MM.1S (cell line): Measurements from ENCODE around the gene CLIC2.
A peak's percentile ranks its signal among the peaks of the same experiment; 100 is the strongest.
"Not testable (repeated sequence)": the region's sequence is repeated elsewhere in the genome, so short reads cannot be mapped to it uniquely, and the experiment has no call there.

Experiments used
- DNase-seq: peaks from one replicate; pipeline ENCODE4 v3.0.0-alpha.2; 2015
- H2AFZ ChIP-seq: fragments of 300-600 bp; sonication (generic); 2 replicates; pipeline ENCODE4 v1.6.0; 2016; ENCODE audit warnings: antibody characterized with exemption, low read length
- H3F3A ChIP-seq: fragments of 300-600 bp; sonication (generic); 2 replicates; pipeline ENCODE4 v1.6.1; 2016; ENCODE audit warnings: mild to moderate bottlenecking, antibody characterized with exemption, low read length, moderate library complexity, mixed read lengths; ENCODE audit not compliant: insufficient read depth
- H3K27ac ChIP-seq: fragments of 300-600 bp; sonication (generic); 2 replicates; pipeline ENCODE4 v1.5.1; 2016; ENCODE audit warnings: mild to moderate bottlenecking, low read length
- H3K27me3 ChIP-seq: fragments of 300-600 bp; sonication (generic); replicated peaks from 2 replicates; pipeline ENCODE4 v1.6.0; 2016; ENCODE audit warnings: low read length; ENCODE audit not compliant: insufficient read depth
- H3K36me3 ChIP-seq: fragments of 300-600 bp; sonication (generic); replicated peaks from 2 replicates; pipeline ENCODE4 v1.6.1; 2016; ENCODE audit warnings: mild to moderate bottlenecking, low read length, mixed read lengths; ENCODE audit not compliant: insufficient read depth
- H3K4me1 ChIP-seq: fragments of 300-600 bp; sonication (generic); 2 replicates; pipeline ENCODE4 v1.6.1; 2016; ENCODE audit warnings: low read length, mixed read lengths
- H3K4me2 ChIP-seq: fragments of 300-600 bp; sonication (generic); 2 replicates; pipeline ENCODE4 v1.6.0; 2016; ENCODE audit warnings: low read depth, low read length
- H3K4me3 ChIP-seq: fragments of 300-600 bp; sonication (generic); 2 replicates; pipeline ENCODE4 v1.5.1; 2016; ENCODE audit warnings: low read length, mixed read lengths
- H3K79me2 ChIP-seq: fragments of 300-600 bp; sonication (generic); 2 replicates; pipeline ENCODE4 v1.6.1; 2016; ENCODE audit warnings: mixed run types, low read length, mixed read lengths
- H3K9ac ChIP-seq: fragments of 300-600 bp; sonication (generic); 2 replicates; pipeline ENCODE4 v1.6.1; 2016; ENCODE audit warnings: low read length, mixed read lengths
- H3K9me2 ChIP-seq: fragments of 300-600 bp; sonication (generic); replicated peaks from 2 replicates; pipeline ENCODE4 v1.6.1; 2016; ENCODE audit warnings: mild to moderate bottlenecking, low read length, mixed read lengths; ENCODE audit not compliant: insufficient read depth
- H3K9me3 ChIP-seq: fragments of 300-600 bp; sonication (generic); replicated peaks from 2 replicates; pipeline ENCODE4 v1.6.1; 2016; ENCODE audit warnings: mild to moderate bottlenecking, low read length, mixed read lengths; ENCODE audit not compliant: insufficient read depth
- H4K20me1 ChIP-seq: fragments of 300-600 bp; sonication (generic); 2 replicates; pipeline ENCODE4 v1.6.1; 2016; ENCODE audit warnings: mild to moderate bottlenecking, low read length, moderate library complexity, mixed read lengths; ENCODE audit not compliant: insufficient read depth
- EZH2 ChIP-seq: fragments of 300-600 bp; sonication (generic); optimal IDR thresholded peaks from 2 replicates; pipeline ENCODE3; 2017; ENCODE audit warnings: low read depth, mild to moderate bottlenecking, antibody characterized with exemption, low read length, mixed read lengths
- EZH2phosphoT487 ChIP-seq: fragments of 300-600 bp; sonication (generic); IDR thresholded peaks from 2 replicates; pipeline ENCODE4 v1.6.1; 2018; ENCODE audit warnings: antibody characterized with exemption, low read length
- TF ChIP-seq, protein P1 (sequence below): fragments of 300-600 bp; sonication (generic); IDR thresholded peaks from 2 replicates; pipeline ENCODE4 v1.5.1; 2016; ENCODE audit warnings: antibody characterized with exemption, low read length, mixed read lengths

The CLIC2 gene

DNA sequence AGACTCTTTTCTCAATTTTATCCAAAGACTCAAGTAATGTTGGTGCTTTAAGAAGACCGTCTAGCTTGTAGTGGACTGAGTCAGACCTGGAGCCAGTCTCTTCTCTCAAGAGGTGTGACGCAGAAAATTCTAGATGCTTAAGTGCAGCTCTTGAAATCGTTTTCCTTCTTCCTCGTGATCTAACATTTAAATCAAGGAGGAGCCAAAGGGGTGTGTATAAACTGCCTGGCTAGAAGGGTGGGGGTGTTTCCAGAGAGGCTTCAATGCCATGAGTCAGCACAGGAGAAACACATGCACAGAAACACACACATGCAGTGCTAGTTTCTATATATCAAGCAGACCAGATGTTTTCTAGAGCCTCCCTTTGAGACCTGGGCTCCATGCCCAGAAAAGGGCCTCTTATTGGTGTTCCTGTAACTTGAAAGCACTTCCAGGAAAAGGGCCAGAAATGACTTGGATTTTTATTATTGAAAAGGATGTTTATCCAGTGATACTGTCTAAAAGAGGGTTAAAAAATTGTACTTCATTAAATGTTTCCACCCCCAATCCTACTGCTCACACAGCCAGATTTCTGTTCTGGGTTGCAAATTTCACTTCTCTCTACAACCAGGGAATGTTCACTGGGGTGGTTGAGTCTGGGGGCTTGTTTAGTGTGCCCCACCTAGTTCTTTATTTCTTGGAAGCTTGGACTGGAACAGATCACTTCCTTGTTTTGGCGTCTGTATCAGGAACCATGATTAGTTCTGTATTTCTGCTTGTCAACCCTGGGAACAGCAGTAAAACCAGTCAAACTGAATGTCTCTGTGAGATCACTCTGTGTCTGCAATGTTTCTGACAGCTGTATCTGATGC lies at the start of gene CLIC2:
Gene CLIC2 (minus strand): TSS at position 129 of the 851 bp plus-strand sequence. CDS start 187 bp downstream, outside the sequence.
- Histone ChIP-seq H3F3A (0 out of 2 replicates have a peak, but pooled peaks cover 8% of the 10 kb centered on the region), H3K4me3 (peak within 1 kb of the TSS; percentile 54), H3K27ac (peak within 1 kb of the TSS; percentile 50; the same call in 1 of the 2 replicates), H3K27me3 (no peaks in the 10 kb centered on the region), H3K4me1 (0 out of 2 replicates have a peak, but pooled peaks cover 4% of the 10 kb centered on the region), H3K79me2 (peaks cover 43% of the 10 kb centered on the region), H2AFZ (peak within 1 kb of the TSS; percentile 58), H3K9ac (peak within 1 kb of the TSS; percentile 48; the same call in 1 of the 2 replicates), H4K20me1 (no peaks in the 10 kb centered on the region), H3K9me3 (no peaks in the 10 kb centered on the region), H3K9me2 (no peaks in the 10 kb centered on the region), H3K4me2 (peak within 1 kb of the TSS; percentile 58), H3K36me3 (no peaks in the 10 kb centered on the region)
- no peak for TF ChIP-seq EZH2phosphoT487
- TF ChIP-seq EZH2: no peak
- TF ChIP-seq, protein P1, sequence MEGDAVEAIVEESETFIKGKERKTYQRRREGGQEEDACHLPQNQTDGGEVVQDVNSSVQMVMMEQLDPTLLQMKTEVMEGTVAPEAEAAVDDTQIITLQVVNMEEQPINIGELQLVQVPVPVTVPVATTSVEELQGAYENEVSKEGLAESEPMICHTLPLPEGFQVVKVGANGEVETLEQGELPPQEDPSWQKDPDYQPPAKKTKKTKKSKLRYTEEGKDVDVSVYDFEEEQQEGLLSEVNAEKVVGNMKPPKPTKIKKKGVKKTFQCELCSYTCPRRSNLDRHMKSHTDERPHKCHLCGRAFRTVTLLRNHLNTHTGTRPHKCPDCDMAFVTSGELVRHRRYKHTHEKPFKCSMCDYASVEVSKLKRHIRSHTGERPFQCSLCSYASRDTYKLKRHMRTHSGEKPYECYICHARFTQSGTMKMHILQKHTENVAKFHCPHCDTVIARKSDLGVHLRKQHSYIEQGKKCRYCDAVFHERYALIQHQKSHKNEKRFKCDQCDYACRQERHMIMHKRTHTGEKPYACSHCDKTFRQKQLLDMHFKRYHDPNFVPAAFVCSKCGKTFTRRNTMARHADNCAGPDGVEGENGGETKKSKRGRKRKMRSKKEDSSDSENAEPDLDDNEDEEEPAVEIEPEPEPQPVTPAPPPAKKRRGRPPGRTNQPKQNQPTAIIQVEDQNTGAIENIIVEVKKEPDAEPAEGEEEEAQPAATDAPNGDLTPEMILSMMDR: no peak
- DNase-seq: peak; percentile 82

DNA sequence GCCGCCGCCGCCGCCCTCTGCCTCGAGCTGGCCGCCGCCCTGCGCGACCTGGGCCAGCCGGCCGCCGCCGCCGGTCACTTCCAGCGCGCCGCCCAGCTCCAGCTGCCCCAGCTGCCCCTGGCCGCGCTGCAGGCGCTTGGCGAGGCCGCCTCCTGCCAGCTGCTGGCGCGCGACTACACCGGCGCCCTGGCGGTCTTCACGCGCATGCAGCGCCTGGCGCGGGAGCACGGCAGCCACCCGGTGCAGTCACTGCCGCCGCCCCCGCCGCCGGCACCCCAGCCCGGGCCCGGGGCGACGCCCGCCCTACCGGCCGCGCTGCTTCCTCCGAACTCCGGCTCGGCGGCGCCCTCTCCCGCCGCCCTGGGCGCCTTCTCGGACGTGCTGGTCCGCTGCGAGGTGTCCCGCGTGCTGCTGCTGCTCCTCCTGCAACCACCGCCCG lies 48.1 kb upstream of the CLIC2 start:
- not testable (repeated sequence) for H3K27ac ChIP-seq, H3K36me3 ChIP-seq, H3K9me2 ChIP-seq, H2AFZ ChIP-seq, H3K9ac ChIP-seq, H4K20me1 ChIP-seq, H3K9me3 ChIP-seq, H3K4me2 ChIP-seq, H3K79me2 ChIP-seq, DNase-seq, H3K27me3 ChIP-seq, H3K4me1 ChIP-seq, H3F3A ChIP-seq, H3K4me3 ChIP-seq

DNA sequence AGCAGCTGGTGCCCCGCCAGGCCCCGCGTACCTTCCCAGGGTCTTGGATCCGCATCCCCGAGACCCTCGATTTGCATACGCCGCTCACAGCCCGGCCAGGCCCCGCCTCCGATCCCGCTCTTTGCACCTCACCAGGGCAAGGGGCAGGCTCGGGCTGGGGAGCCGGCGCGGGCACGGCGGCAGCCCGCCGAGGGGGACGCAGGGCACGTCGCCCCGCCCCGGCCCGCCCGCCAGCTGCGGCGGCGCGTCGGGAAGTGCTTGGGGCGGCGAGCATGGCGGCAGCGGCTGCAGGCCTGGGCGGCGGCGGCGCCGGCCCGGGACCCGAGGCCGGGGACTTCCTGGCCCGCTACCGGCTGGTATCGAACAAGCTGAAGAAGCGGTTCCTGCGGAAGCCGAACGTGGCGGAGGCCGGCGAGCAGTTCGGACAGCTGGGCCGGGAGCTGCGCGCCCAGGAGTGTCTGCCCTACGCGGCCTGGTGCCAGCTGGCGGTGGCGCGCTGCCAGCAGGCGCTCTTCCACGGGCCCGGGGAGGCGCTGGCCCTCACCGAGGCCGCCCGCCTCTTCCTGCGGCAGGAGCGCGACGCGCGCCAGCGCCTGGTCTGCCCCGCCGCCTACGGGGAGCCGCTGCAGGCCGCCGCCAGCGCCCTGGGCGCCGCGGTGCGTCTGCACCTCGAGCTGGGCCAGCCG lies 47.6 kb upstream of the CLIC2 start, which contains the start of gene F8A2:
Gene F8A2 (plus strand): TSS at position 253 of the 686 bp plus-strand sequence. CDS start 20 bp downstream, at position 273.
- not testable (repeated sequence) for H3K4me1 ChIP-seq, H4K20me1 ChIP-seq, H3K9me3 ChIP-seq, H3K4me2 ChIP-seq, H3K4me3 ChIP-seq, DNase-seq, H3K27me3 ChIP-seq, H3K9me2 ChIP-seq, H3F3A ChIP-seq, H3K9ac ChIP-seq, H2AFZ ChIP-seq, H3K27ac ChIP-seq, H3K36me3 ChIP-seq, H3K79me2 ChIP-seq

DNA sequence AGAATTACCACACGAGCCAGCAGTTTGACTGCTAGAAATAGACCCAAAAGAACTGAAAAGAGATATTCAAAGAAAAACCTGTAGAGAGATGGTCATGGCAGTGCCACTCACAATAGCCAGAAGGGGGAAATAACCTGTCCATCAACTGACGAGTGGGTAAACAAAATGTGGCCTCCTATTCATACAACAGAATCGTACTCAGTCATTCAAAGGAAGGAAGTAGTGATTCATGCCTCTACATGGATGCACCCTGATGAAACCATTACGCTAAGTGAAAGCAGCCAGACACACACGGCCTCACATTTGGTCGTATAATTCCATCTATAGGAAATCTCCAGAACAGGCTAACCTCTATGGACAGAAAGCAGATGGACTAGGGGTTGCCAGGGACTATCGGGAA lies 45.4 kb upstream of the CLIC2 start:
- not testable (repeated sequence) for H3K4me3 ChIP-seq, H3K79me2 ChIP-seq, H2AFZ ChIP-seq, H4K20me1 ChIP-seq, H3K9me3 ChIP-seq, H3K27me3 ChIP-seq, H3K9me2 ChIP-seq, H3K9ac ChIP-seq, H3K4me1 ChIP-seq, DNase-seq, H3K4me2 ChIP-seq, H3F3A ChIP-seq, H3K36me3 ChIP-seq, H3K27ac ChIP-seq

DNA sequence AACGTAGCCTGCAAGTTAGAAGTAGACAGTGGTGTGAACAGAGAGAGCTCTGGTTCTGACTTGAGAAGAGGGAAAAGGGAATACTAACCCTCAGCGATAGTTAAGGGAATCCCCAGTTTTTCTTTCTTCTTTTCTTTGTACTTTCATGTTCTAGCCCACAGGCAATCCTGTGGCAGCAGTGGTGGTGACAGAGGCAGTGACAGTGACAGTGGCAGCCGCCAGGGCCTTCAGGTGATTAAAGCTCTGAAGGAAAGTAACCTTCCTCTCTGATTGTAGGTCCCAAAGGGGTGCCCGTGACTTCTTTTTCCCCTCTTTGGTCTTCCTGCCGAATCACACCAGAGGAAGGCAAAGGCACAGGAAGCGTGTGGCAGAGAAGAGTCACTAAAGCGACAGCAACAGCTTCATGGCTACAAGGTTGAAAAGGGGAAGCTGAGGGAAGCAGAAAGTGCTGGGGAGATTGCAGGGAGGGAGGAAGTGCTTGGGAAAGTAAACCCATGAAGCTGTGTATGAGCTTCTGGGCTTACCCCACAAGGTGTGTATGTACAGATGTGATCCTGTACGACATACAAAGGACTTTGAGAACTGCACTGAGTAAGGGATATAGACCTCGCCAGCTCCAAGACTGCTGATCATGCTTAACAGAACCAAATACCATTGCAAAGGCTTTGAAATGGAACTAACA lies 39.5 kb upstream of the CLIC2 start:
- H3K4me3 ChIP-seq, H3K4me2 ChIP-seq: not testable (repeated sequence)

DNA sequence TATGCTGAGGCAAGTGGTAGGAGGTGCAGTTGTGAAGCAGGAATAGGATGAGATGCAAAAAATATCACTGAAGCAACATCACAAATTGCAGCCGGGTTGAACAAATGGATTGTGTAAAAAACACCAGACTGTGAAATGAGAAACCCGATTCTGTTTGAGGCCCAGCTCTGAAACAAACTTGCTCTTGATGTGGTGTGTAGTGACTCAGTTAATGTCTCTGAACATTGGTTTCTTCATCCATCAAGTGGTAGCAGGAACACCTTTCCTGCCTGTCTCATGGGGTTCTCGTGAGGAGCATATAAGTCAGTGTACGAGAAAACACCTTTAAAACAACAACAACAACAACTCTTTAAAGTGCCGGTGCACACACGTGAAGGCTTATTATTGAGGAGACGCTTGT lies 29.3 kb upstream of the CLIC2 start:
- not testable (repeated sequence) for H3F3A ChIP-seq, H3K9me2 ChIP-seq, H3K79me2 ChIP-seq, H3K4me2 ChIP-seq, H3K27me3 ChIP-seq, H3K4me1 ChIP-seq, H3K36me3 ChIP-seq, H3K9me3 ChIP-seq, H3K9ac ChIP-seq, H3K4me3 ChIP-seq, H2AFZ ChIP-seq, DNase-seq, H3K27ac ChIP-seq, H4K20me1 ChIP-seq

More for the DNA sequence above, 39.5 kb upstream of the CLIC2 start:
- not testable (repeated sequence) for H3K9me2 ChIP-seq, DNase-seq, H3K27ac ChIP-seq, H3K27me3 ChIP-seq, H3K9ac ChIP-seq, H3K9me3 ChIP-seq, H4K20me1 ChIP-seq, H3K4me1 ChIP-seq, H2AFZ ChIP-seq, H3F3A ChIP-seq, H3K79me2 ChIP-seq, H3K36me3 ChIP-seq
